ENCODE measurements around the gene TPM3.

The TPM3 gene

DNA sequence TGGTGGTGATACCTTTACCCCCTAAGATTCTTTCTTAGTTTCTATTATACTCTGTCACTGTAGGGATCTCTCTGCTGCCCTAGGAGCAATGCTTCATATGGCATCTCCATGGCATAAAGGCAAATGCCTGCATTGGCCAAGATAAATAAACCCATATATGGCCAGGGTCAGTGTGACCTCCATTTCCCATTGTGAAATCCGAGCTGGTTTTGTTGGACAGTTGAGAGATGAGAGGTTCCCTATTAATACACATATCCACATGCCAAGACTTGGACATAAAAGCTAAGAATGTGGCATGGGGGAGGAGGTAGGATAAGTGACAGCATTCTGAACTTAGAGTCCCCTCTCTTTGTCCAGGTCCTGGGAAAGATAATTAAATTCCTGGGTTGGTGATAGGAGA, 1.4 kb downstream of the TPM3 start:
- Mint-ChIP-seq H3K4me1 (ENCODE audit: low read depth) (peaks cover 42% of the 10 kb centered on the region), H3K27ac (no peak overlapping the region), H3K4me3 (no peak overlapping the region), H3K9me3 (no peaks in the 10 kb centered on the region), H3K27me3 (peaks cover 9% of the 10 kb centered on the region), H3K36me3 (ENCODE audit: low read depth) (no peaks in the 10 kb centered on the region)
- intact Hi-C loops (cut with micrococcal nuclease), result no loop called here

DNA sequence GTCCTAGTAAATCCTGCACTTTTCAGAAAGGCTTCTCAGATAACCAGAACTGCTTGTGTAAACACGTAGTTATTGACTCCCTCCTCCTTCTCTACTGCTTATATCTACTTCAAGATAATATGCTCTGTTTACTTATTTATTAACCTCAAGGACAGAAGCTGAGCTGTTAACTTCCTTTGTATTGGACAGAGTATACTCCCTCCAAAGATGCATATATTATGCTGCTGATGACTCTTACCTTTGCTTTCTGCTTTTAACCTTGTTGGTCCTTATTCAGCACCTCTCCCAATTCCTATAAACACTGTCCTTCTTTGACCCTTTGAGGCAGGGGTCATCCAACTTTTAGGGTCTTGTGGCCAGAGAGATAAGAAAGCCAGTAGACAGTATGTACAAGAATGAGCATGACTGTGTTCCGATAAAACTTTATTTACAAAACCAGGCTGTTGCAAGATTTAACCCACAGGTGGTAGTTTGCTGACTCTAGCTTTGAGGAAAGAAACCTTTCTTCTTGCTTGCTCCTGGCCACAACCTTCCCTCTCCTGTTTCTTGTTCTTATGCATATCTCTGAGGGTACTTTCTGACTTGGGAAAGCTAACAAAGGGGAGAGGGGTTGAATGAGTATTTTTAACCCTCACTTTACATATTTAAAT, 4.9 kb downstream of the TPM3 start:
- no peaks in the 10 kb centered on the region for H3K9me3 Mint-ChIP-seq
- H3K27ac Mint-ChIP-seq, result no peak overlapping the region
- no peak overlapping the region for H3K4me3 Mint-ChIP-seq
- peaks cover 22% of the 10 kb centered on the region for H3K4me1 Mint-ChIP-seq (ENCODE audit: low read depth)
- H3K27me3 Mint-ChIP-seq, result no peaks in the 10 kb centered on the region
- intact Hi-C loops (cut with micrococcal nuclease), result no loop called here
- H3K36me3 Mint-ChIP-seq (ENCODE audit: low read depth), result peaks cover 14% of the 10 kb centered on the region

DNA sequence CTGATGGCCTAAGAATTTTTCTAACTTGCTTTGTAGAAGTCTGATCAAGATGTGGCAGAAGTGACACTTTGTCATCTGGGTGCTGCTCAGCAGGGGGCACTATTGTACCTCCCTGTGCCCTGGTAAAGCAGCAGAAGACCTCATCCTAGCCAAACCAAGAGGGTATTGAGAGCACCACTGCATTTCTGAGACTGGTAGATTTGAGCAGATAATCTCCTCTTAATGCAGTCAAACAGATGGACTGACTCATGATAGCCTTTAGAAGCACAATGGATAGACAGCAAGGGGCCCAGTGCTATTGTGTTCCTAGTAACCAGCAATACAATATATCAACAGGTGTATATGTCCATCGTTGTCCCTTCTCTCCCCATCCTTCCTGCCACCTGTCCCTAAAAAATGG, 5.7 kb downstream of the TPM3 start:
- intact Hi-C loops (cut with micrococcal nuclease), result no loop called here
- H3K27ac Mint-ChIP-seq, result no peak overlapping the region
- no peak overlapping the region for H3K4me3 Mint-ChIP-seq

DNA sequence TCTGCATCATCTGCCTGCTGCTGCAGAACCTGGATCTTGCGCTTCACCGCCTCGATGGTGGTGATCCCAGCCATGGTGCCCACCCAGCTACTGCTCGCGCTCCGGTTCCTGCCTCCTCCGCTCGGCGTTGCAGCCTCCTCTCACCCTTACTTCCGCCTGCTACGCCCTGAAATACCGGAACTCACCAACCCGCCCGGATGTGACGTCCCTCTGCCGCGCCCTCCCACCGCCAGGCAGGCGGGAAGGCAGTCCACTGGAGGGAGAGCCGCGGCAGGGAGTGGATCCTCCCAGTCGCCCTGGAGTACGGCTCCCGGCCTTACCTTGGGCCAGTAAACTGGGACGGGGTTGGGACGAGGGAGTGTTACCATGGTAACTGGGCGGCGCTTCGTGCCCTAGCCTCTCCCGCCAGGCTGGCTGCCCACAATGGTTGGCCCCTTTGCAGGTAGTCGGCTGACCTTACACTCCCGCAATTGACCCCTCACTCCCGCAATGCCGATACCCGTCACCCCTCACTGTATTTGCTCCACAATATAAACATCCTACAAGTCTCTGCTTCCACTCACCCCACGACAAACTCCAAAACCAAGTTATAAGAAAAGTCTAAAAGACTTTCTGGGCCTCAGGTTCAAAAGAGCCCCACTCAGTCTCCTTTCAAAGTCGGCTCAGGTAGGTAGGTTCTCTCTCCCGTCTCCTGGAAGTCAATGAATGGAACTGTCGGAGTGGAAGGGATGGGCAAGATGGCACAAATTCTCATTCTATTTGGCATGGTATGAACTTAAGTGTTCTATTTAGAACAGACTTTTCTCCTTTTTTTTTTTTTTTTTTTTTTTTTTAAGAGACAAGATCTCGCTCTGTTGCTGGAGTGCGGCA, 8.6 kb downstream of the TPM3 start:
- Mint-ChIP-seq H3K27me3 (no peaks in the 10 kb centered on the region), H3K9me3 (no peaks in the 10 kb centered on the region), H3K4me1 (ENCODE audit: low read depth) (peaks cover 45% of the 10 kb centered on the region), H3K4me3 (peak overlapping the region; percentile 99), H3K27ac (peak overlapping the region; percentile 97), H3K36me3 (ENCODE audit: low read depth) (peaks cover 48% of the 10 kb centered on the region)
- intact Hi-C loops (cut with micrococcal nuclease), result loop anchor here (2.0 to 5.0 kb wide), 2 partner anchors 38 to 191 kb away; partner anchors contain the start of genes RPS27 and UBAP2L

More for the DNA sequence above, 5.7 kb downstream of the TPM3 start:
- Mint-ChIP-seq H3K9me3 (no peaks in the 10 kb centered on the region), H3K36me3 (ENCODE audit: low read depth) (peaks cover 22% of the 10 kb centered on the region), H3K27me3 (no peaks in the 10 kb centered on the region), H3K4me1 (ENCODE audit: low read depth) (peaks cover 22% of the 10 kb centered on the region)

DNA sequence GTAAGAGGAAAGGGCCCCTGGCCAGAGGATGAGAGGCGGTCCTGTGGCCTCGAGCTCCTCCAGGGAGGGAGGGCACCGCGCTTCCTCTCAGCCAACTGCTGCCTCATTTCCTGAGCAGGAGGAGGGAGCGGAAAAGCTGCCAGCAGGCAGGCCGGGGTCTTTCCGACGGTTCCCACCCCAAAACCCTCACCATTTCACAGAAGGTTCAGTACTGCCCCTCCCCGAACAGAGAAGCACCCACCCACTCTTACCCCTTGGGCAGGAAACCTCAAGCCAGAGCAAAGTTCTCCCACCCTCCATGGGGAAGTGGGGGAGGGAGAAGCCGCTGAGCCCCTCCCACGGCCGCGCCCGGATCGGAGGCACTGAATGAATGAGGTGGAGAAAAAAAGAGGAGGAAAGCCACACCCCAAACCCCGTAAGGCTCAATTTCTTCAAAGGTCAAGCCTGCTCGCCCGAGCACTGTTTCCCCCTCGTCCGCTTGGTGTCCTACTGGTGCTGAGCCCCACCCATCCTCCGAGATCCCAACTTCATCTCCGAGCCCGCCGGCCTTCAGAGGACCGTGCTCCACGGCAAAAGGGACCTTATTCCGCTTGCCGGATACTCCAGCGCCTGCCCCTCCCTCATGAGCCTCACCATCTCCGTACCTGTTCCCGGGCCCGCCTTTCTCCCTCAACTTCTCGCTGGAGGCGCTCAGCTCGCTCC, 9.4 kb downstream of the TPM3 start:
- no peaks in the 10 kb centered on the region for H3K27me3 Mint-ChIP-seq
- intact Hi-C loops (cut with micrococcal nuclease), result loop anchor here (1.0 to 5.0 kb wide), 3 partner anchors 38 to 190 kb away; partner anchors contain the start of genes HAX1, RPS27 and UBAP2L
- peak overlapping the region; percentile 97 for H3K27ac Mint-ChIP-seq
- peaks cover 53% of the 10 kb centered on the region for H3K4me1 Mint-ChIP-seq (ENCODE audit: low read depth)
- H3K4me3 Mint-ChIP-seq, result peak overlapping the region; percentile 99
- H3K36me3 Mint-ChIP-seq (ENCODE audit: low read depth), result peaks cover 49% of the 10 kb centered on the region
- no peaks in the 10 kb centered on the region for H3K9me3 Mint-ChIP-seq

DNA sequence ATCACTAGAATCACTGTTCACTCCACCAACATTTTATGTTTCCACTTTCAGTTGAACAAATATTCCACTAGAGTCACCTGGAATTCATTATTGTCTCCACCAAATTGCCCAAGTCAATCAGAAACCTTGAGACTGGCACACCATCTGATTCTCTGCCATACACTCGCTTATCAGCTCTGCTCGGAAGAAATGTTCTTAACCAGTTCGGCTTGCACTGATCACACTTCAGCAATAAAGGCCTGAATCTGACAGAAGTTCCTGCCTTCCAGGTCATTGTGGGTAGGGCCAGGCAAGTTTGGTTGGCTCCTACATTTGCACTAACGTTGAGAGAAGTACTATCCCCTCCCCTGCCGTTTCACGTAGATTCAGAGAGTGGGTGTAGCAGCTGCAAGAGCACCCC, 10.0 kb downstream of the TPM3 start:
- Mint-ChIP-seq H3K27ac (peak overlapping the region; percentile 97), H3K9me3 (no peaks in the 10 kb centered on the region), H3K4me1 (ENCODE audit: low read depth) (peaks cover 59% of the 10 kb centered on the region), H3K36me3 (ENCODE audit: low read depth) (peaks cover 54% of the 10 kb centered on the region), H3K27me3 (no peaks in the 10 kb centered on the region), H3K4me3 (peak overlapping the region; percentile 99)
- intact Hi-C loops (cut with micrococcal nuclease), result loop anchor here (1.0 to 5.0 kb wide), 3 partner anchors 39 to 190 kb away; partner anchors contain the start of genes HAX1, RPS27 and UBAP2L

DNA sequence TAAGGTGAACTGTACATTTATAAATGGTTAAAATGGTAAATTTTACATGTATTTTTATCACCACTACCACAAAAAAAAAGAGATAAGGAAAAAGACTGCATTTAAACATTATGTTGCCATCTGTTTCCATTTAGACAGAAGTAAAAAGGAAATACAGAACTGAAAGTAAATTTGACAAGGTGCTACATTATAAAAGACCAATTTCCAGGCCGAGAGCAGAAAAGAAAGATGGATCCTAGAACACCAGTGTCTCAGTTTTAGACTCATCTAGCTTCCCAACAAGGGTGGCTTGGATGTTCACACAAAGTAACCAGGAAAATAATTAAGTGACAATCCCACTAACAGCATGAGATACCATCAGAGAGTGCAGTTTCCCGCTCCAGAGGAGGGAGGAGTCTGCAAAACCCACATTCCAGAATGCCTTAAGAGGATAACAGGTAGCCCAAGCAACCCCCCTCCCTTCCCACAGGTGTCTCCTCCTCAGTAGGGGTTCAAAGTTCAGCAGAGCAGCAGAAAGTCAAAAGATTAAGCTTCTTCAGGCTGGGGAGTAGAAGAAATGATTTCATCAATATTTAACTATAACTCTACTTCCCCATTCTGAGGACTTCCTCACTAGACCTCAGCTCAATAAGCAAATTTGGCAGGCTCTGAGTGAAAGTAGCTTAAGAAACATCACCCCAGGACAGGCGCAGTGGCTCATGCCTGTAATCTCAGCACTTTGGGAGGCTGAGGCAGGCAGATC, 11.8 kb downstream of the TPM3 start:
- H3K27ac Mint-ChIP-seq, result peak overlapping the region; percentile 97
- H3K4me3 Mint-ChIP-seq, result peak overlapping the region; percentile 99
- intact Hi-C loops (cut with micrococcal nuclease), result loop anchor here (5.0 kb wide), 1 partner anchor 188 kb away; the partner anchor contains the start of gene RPS27
- peaks cover 73% of the 10 kb centered on the region for H3K36me3 Mint-ChIP-seq (ENCODE audit: low read depth)
- H3K27me3 Mint-ChIP-seq, result no peaks in the 10 kb centered on the region
- H3K4me1 Mint-ChIP-seq (ENCODE audit: low read depth), result peaks cover 76% of the 10 kb centered on the region
- no peaks in the 10 kb centered on the region for H3K9me3 Mint-ChIP-seq

DNA sequence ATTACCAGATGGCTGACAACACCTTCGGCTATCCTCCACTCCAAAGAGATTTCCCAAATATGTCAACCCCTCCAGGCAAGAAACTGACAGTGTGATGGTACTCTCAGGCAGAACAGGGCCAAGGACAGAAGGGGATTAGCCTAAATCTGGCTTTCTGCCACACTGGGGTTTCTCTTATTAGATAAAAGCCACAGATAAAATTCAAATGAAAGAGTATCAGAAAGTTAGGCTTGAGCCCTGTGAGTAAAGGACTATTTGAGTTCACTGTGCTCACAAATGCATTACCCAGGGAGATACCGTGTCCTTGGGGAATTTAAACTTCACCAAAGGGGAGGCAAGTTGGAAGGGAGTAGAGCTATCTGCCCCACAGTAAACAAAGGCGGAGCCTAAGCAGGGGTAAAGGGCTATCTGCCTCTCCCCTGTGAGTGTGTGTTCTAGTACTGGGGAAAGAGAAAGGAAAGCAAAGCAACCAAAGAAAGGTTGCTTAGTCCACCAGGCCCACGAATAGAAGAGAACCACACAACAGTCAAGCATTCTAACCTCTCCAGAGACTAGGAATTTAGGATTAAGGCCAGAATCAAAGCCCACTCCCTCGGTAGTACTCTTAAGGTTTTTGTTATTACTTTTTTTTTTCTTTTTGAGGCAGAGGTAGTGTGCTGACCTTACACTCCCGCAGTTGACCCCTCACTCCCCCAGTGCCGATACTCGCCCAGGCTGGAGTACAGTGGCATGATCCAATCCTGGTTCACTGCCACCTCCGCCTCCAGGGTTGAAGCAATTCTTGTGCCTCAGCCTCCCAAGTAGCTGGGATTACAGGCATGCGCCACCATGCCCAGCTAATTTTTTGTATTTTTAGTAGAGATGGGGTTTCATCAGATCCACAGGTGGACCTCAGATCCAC, 12.7 kb downstream of the TPM3 start:
- H3K36me3 Mint-ChIP-seq (ENCODE audit: low read depth), result peaks cover 82% of the 10 kb centered on the region
- intact Hi-C loops (cut with micrococcal nuclease), result no loop called here
- H3K4me1 Mint-ChIP-seq (ENCODE audit: low read depth), result peaks cover 83% of the 10 kb centered on the region
- H3K4me3 Mint-ChIP-seq, result peak overlapping the region; percentile 99
- H3K9me3 Mint-ChIP-seq, result no peaks in the 10 kb centered on the region
- no peaks in the 10 kb centered on the region for H3K27me3 Mint-ChIP-seq
- peak overlapping the region; percentile 97 for H3K27ac Mint-ChIP-seq

DNA sequence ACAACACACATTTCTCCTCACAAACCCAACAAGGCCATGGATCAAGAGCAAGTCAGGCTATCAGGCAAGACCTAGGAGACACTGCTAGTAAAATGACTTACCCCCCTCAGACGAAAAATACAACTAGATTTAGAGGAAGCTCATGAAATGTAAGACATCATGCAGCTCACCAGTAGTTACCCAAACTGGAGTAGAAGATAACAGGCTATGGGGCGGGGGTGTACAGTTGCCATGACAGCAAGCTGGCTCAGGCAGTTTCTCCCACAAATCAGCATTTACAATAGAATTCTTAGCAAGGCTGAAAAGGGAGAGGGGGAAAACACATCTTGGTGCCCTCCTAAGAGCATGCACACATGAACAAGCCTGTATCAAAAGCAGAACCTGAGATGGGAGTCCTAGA, 13.9 kb downstream of the TPM3 start:
- peaks cover 87% of the 10 kb centered on the region for H3K36me3 Mint-ChIP-seq (ENCODE audit: low read depth)
- intact Hi-C loops (cut with micrococcal nuclease), result no loop called here
- H3K4me1 Mint-ChIP-seq (ENCODE audit: low read depth), result peaks cover 76% of the 10 kb centered on the region
- peak overlapping the region; percentile 97 for H3K27ac Mint-ChIP-seq
- no peaks in the 10 kb centered on the region for H3K9me3 Mint-ChIP-seq
- no peaks in the 10 kb centered on the region for H3K27me3 Mint-ChIP-seq
- peak overlapping the region; percentile 99 for H3K4me3 Mint-ChIP-seq

DNA sequence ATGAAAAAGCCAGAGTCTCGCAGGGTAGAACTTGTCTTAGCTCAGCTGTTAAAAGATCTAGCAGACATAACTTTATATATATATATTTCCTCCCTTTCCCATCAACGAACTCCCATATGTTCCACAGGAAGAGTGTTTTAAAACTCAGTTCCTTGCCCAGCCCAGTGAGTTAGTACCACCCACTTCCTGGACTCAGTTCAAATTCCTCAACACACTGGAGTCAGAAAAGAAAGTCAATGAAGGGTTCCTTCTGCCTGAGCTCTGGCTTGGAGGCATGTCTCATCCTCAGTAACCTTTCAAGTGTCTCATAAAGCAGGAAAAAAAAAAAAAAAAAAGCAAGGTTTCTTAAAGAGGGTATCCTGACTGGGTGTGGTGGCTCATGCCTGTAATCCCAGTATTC, 15.6 kb downstream of the TPM3 start:
- Mint-ChIP-seq H3K36me3 (ENCODE audit: low read depth) (peaks cover 87% of the 10 kb centered on the region), H3K27ac (peak overlapping the region; percentile 97), H3K9me3 (no peaks in the 10 kb centered on the region), H3K4me3 (peak overlapping the region; percentile 66), H3K4me1 (ENCODE audit: low read depth) (peaks cover 84% of the 10 kb centered on the region), H3K27me3 (no peaks in the 10 kb centered on the region)
- intact Hi-C loops (cut with micrococcal nuclease), result no loop called here

DNA sequence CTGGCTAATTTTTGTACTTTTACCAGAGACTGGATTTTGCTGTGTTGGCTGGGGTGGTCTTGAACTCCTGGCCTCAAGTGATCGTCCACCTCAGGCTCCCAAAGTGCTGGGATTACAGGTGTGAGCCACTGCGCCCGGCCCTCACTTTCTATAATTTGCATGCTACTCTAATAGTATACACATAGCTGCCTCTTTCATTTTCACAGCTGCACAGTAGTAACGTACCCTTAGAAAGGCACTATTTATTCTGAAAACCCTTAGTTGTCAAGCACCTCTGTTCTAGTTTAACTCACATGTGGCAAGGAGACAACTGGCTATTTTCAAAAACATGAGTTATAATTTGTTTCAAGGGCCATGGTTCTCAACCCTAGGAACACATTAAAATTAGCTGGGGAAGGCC, 17.2 kb downstream of the TPM3 start:
- Mint-ChIP-seq H3K27ac (no peak overlapping the region), H3K4me3 (no peak overlapping the region), H3K9me3 (no peaks in the 10 kb centered on the region), H3K4me1 (ENCODE audit: low read depth) (peaks cover 86% of the 10 kb centered on the region), H3K36me3 (ENCODE audit: low read depth) (peaks cover 88% of the 10 kb centered on the region), H3K27me3 (no peaks in the 10 kb centered on the region)
- intact Hi-C loops (cut with micrococcal nuclease), result no loop called here

DNA sequence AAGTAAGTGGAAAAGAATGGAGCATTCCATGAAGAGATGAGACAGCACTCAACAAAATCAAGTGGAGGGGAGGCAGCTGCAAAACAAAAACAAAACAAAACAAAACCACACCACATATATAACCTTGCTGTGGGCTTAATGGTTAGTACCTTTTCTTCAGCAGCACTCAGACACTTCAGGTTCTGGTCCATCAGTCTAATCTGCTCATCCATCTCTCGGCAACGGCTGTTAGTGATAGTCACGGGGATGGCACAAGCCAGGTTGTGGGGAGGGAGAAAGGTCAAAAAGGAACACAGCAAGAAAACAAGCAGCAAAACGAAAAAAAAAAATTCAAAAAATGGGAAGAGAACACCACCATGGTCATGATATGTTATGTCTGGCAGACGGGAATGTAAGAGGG, 20.0 kb downstream of the TPM3 start:
- Mint-ChIP-seq H3K4me1 (ENCODE audit: low read depth) (peaks cover 72% of the 10 kb centered on the region), H3K27ac (peak overlapping the region; percentile 9)
- intact Hi-C loops (cut with micrococcal nuclease), result no loop called here

More for the DNA sequence above, 20.0 kb downstream of the TPM3 start:
- H3K4me3 Mint-ChIP-seq, result no peak overlapping the region
- H3K9me3 Mint-ChIP-seq, result no peaks in the 10 kb centered on the region
- no peaks in the 10 kb centered on the region for H3K27me3 Mint-ChIP-seq
- H3K36me3 Mint-ChIP-seq (ENCODE audit: low read depth), result peaks cover 95% of the 10 kb centered on the region

Data from dendritic cell treated with granulocyte-macrophage colony-stimulating factor and Interleukin-4, amounts not matched to agents 40 ng/mL and 50 ng/mL, for 4 days (primary cell).